ENCODE results near the gene TOP3B. TPM values are rescaled to one million over a fixed set of nuclear protein-coding genes. Genes with fewer than 3 reads are reported as not detected.

The TOP3B gene
- total RNA-seq, 1 experiment from 2014 or later, result 29.1 TPM

GRCh38 chr22:21928048-21928447 lies 54.5 kb downstream of the TOP3B start:
- CTCF ChIA-PET, result no interaction called here
- POLR2A ChIA-PET, result interaction anchor here (0.7 kb wide), 2 partner anchors 15 to 1298 kb away, joined by 7 to 15 read pairs; no protein-coding TSS in a partner anchor

GRCh38 chr22:21927174-21927823 lies 55.3 kb downstream of the TOP3B start:
- Histone ChIP-seq H3K27me3 (ENCODE audit: control insufficient read depth, insufficient read depth, low read length) (no peaks in the 10 kb centered on the region), H3K4me3 (ENCODE audit: low read depth in 2 of 2, low read length in 2 of 2) (no peak overlapping the region), H3K27ac (ENCODE audit: low read length) (no peak overlapping the region), H3K4me1 (ENCODE audit: control insufficient read depth, insufficient read depth, low read length) (no peaks in the 10 kb centered on the region), H3K9me3 (ENCODE audit: control insufficient read depth, insufficient read depth, low read depth, low read length) (no peaks in the 10 kb centered on the region), H3K36me3 (ENCODE audit: control insufficient read depth, insufficient read depth, low read length) (0 out of 2 replicates have a peak, but pooled peaks cover 2% of the 10 kb centered on the region)
- BruUV-seq (replicated peaks), result no TSS peak
- CTCF ChIA-PET, result no interaction called here
- POLR2A ChIA-PET, result interaction anchor here (0.7 kb wide), 1 partner anchor 15 kb away, joined by 7 read pairs; no protein-coding TSS in a partner anchor
- TF ChIP-seq SIN3A (IDR thresholded peaks at IDR 0.05; ENCODE audit: borderline replicate concordance, insufficient read depth, low read depth, low read length) (no peak), POLR2AphosphoS5 (IDR thresholded peaks at IDR 0.05; ENCODE audit: low read depth, low read length) (no peak), TCF7L2 (IDR thresholded peaks at IDR 0.05; ENCODE audit: low read depth, low read length) (no peak), CTCF (IDR thresholded peaks at IDR 0.05) (no peak), REST (IDR thresholded peaks at IDR 0.05; ENCODE audit: insufficient read depth in 1 of 2, low read depth in 2 of 2, low read length in 1 of 2) (no peak)
- no peak for DNase-seq (ENCODE audit: low read depth, low spot score)
- no peak for ATAC-seq
- intact Hi-C loops (cut with micrococcal nuclease; ENCODE audit: unreplicated experiment) (no loop called here), in situ Hi-C loops (cut with HindIII; ENCODE audit: low pct_unique_long_range_greater_than_20kb, low sequenced_read_pairs) (loop anchor here (25.0 kb wide), 1 partner anchor 115 kb away; no protein-coding TSS in a partner anchor)

More at GRCh38 chr22:21928048-21928447, 54.5 kb downstream of the TOP3B start:
- Histone ChIP-seq H3K4me1 (ENCODE audit: control insufficient read depth, insufficient read depth, low read length) (no peaks in the 10 kb centered on the region), H3K36me3 (ENCODE audit: control insufficient read depth, insufficient read depth, low read length) (0 out of 2 replicates have a peak, but pooled peaks cover 2% of the 10 kb centered on the region), H3K27me3 (ENCODE audit: control insufficient read depth, insufficient read depth, low read length) (no peaks in the 10 kb centered on the region), H3K4me3 (ENCODE audit: low read depth in 2 of 2, low read length in 2 of 2) (no peak overlapping the region), H3K27ac (ENCODE audit: low read length) (no peak overlapping the region), H3K9me3 (ENCODE audit: control insufficient read depth, insufficient read depth, low read depth, low read length) (no peaks in the 10 kb centered on the region)
- no peak for DNase-seq (ENCODE audit: low read depth, low spot score)
- no peak for TF ChIP-seq REST (IDR thresholded peaks at IDR 0.05; ENCODE audit: insufficient read depth in 1 of 2, low read depth in 2 of 2, low read length in 1 of 2)
- no peak for TF ChIP-seq POLR2AphosphoS5 (IDR thresholded peaks at IDR 0.05; ENCODE audit: low read depth, low read length)
- TF ChIP-seq SIN3A (IDR thresholded peaks at IDR 0.05; ENCODE audit: borderline replicate concordance, insufficient read depth, low read depth, low read length), result no peak
- TF ChIP-seq CTCF (IDR thresholded peaks at IDR 0.05), result no peak
- TF ChIP-seq TCF7L2 (IDR thresholded peaks at IDR 0.05; ENCODE audit: low read depth, low read length), result no peak
- in situ Hi-C loops (cut with HindIII; ENCODE audit: low pct_unique_long_range_greater_than_20kb, low sequenced_read_pairs) (loop anchor here (25.0 kb wide), 1 partner anchor 116 kb away; no protein-coding TSS in a partner anchor), intact Hi-C loops (cut with micrococcal nuclease; ENCODE audit: unreplicated experiment) (no loop called here)
- no TSS peak for BruUV-seq (replicated peaks)
- ATAC-seq, result no peak
